Epidermal melanocyte (primary cell): ENCODE results near the gene STPG2.

Experiments
- DNase-seq: peaks from one replicate; pipeline ENCODE4 v3.0.0; 2011; ENCODE audit warnings: low spot score; ENCODE audit not compliant: insufficient read length

STPG2 gene

GRCh38 chr4:98093662-98094061, 49.6 kb downstream of the STPG2 start:
- no peak for DNase-seq

- no peak for DNase-seq
Observed at GRCh38 chr4:98092833-98093439, 50.3 kb downstream of the STPG2 start.

- DNase-seq, result no peak
Observed at GRCh38 chr4:98081936-98082335, 61.3 kb downstream of the STPG2 start.

GRCh38 chr4:98068495-98068894, 74.8 kb downstream of the STPG2 start:
- no peak for DNase-seq

- DNase-seq, result no peak
Observed at GRCh38 chr4:98055800-98056501, 87.3 kb downstream of the STPG2 start.

- DNase-seq, result no peak
Observed at GRCh38 chr4:98046665-98047064, 96.6 kb downstream of the STPG2 start.

- no peak for DNase-seq
Observed at GRCh38 chr4:98030059-98030458, 113.2 kb downstream of the STPG2 start.

GRCh38 chr4:98027827-98028226, 115.4 kb downstream of the STPG2 start:
- no peak for DNase-seq

GRCh38 chr4:98026362-98026761, 116.9 kb downstream of the STPG2 start:
- no peak for DNase-seq

GRCh38 chr4:98006814-98007412, 136.4 kb downstream of the STPG2 start:
- no peak for DNase-seq

- DNase-seq, result no peak
Observed at GRCh38 chr4:98006060-98006459, 137.2 kb downstream of the STPG2 start.

- no peak for DNase-seq
Observed at GRCh38 chr4:98000940-98001339, 142.3 kb downstream of the STPG2 start.

- no peak for DNase-seq
Observed at GRCh38 chr4:97998203-97998602, 145.1 kb downstream of the STPG2 start.

GRCh38 chr4:97994765-97995465, 148.4 kb downstream of the STPG2 start:
- DNase-seq, result no peak

GRCh38 chr4:97990409-97990808, 152.9 kb downstream of the STPG2 start:
- DNase-seq, result no peak

GRCh38 chr4:97987019-97987648, 156.1 kb downstream of the STPG2 start:
- DNase-seq, result no peak

GRCh38 chr4:97984545-97985131, 158.6 kb downstream of the STPG2 start:
- no peak for DNase-seq

GRCh38 chr4:97978791-97979488, 164.3 kb downstream of the STPG2 start:
- no peak for DNase-seq

- DNase-seq, result no peak
Observed at GRCh38 chr4:97953171-97953941, 189.9 kb downstream of the STPG2 start.

- no peak for DNase-seq
Observed at GRCh38 chr4:97952763-97953162, 190.5 kb downstream of the STPG2 start.
